DMS153 treated with DMSO at 0.1 percent for 48 hours (cell line): ENCODE results near the gene OR6A2.
A peak's percentile ranks its signal among the peaks of the same experiment; 100 is the strongest.

ENCODE experiments used
- DNase-seq: peaks from one replicate; lab custom pipeline; 2025; ENCODE audit not compliant: unreplicated experiment; lab: John Stamatoyannopoulos, UW

The OR6A2 gene

DNA sequence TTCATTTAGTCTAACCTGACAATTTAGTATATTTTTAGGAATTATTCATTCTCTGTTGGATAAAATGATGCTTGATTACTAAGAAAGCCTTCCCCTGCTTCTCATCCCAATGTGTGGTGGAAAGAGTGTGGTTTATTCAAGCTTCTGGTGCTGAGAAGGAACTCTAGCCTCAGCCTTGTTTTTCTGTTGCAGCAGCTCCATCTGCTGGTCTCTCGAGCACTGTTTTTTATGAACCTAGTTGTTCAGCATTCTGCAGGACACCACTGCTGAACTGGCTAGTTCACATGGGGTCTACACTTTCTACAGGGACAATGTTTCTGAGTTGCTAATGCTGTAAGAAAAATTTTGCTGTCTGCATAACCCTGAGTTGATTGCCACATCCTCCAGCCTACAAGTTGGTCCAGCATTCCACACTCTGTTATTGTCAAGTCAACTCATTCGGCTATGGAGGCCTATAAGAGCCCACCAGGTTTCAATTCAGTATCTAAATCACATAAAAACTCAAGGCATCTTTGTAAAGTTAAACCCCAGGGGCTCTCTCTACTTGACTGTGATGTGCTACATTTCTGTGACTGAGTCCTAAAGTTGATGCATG is 42.0 kb downstream of the OR6A2 start:
- DNase-seq: peak; percentile 11

DNA sequence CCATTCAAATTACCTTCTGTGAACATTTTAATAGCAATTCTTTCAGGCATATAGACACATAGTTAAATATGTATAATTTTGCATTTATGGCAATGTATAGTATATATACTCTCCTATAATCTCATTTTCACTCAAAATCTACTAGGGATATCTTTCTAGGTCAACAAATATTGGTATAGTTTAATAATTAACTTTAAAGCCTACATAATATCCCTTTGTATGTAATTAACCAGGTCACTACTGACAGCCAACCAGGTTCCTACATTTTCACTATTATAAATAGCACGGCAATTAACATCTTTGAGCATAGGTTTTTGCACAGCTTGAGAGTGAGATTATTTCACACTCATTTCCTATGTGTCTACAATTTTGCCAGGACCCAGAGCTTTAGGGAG is 43.5 kb downstream of the OR6A2 start:
- DNase-seq: no peak

DNA sequence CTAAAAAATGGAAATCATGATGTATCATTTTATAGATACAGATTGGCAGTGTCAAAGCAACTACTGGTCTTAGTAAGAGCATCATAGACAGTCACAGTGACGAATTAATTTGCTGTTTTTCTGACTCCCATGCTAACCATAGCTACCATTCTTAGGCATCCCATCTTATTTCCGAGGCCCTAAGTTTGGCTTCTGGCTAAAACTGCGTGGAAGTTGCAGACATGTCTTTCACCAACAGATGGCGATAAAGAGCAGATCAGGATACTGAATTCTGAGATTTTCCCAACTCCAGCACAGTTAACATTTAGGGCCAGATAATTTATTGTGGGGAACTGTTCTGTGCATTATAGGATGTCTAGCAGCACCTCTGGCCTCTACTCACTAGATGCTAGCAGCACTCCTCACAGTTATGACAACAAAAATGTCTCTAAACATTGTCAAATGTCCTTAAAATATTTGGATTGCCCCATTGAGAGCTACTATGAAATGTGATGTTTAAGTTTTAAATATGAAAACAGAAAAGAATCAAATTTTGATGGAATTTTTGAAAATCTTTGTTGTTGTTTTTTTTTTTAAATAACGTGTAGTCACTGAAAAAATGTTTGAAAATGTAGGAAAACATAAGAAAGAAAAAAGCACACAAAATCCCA is 44.1 kb downstream of the OR6A2 start:
- peak; percentile 9 for DNase-seq

DNA sequence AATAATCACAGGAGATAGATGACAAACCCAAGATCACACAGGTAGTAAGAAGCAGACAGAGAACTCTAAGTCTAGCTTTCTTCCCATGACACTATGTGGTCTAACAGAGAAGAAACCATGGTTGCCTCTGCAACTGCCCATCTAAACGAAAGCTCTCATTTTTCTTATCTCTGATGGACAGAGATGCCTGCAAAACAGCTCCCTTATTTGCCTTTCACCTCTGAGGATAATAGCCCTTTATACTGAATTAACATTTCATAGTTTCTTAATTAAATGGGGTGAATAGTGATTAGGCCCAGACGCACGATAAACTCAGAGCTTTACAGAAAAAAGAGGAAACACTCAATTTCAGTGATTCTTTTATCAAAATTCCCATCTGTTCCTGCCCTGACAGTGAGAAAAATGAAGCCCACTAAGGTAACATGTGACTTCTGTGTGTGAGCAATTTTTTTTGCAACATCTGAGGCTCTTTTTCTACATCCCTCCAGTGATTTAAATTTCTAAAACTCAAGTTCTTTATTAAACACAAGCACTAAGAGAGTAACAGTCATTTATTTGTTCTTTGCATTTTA is 52.3 kb downstream of the OR6A2 start:
- no peak for DNase-seq

DNA sequence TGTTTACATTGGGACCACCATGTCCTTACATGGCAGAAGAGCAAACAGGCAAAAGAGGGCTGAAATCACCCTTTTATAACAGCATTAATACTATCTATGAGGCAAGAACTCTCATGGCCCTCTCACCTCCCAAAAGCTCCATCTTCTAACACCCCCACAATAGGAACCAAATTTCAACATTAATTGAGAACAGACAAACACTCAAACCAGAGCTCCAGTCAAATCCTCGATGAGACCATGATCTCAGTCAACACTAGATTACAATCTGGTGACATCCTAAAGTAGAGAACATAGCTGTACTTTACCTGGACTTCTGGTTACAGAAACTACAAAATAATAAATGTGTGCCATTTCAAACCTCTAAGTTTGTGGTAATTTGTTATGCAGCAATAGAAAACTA is 52.9 kb downstream of the OR6A2 start:
- no peak for DNase-seq

DNA sequence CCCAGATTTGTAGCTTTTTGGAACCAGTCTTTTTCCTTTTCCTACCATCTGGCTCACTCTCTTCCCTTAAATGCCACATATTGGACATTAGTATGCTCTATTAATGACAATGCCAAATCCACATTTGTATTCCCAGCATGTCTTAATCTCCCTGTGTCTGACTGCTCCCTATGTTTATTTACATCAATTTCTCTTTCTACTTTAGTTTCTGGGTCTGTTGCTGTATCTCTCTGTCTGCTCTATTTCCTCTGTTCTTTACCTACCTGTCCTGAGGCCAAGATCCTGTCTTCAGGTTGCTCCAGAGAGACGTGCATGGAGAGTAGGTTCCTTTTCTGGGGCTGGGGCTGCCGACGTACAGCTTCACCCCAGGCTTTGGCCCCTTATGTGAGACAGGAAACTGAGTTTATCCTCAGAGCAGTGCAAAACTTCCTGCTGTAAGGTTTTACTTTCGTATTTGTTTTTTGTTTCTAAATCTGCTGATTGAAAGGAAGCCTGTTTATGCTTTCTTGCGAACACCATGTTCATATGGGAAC is 53.3 kb downstream of the OR6A2 start:
- no peak for DNase-seq

DNA sequence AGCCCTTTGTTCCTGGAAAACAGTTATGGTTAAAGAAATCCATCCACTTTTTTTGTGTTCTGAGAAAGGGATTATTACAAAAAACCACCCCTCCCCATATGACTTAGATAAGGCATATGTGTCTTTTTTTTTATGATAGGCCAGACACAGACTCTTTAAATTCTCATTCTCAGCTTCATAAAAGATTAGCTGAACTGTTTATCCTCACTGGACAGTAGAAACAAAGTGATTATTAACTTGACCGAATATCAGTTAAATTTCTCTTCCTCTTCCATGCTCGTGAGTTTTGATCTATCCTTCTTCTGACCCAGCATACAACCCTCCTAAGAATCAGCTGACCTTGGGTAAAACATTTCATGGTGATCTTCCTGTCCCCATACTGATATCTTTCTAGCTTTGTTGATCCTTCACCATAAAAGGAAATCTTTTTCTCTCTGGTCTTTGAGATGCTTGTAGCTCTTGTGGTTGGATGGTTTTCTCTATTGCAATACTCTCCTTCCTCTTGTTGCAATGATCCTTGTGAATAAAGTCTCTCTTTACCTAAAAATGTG is 53.9 kb downstream of the OR6A2 start:
- DNase-seq: no peak

DNA sequence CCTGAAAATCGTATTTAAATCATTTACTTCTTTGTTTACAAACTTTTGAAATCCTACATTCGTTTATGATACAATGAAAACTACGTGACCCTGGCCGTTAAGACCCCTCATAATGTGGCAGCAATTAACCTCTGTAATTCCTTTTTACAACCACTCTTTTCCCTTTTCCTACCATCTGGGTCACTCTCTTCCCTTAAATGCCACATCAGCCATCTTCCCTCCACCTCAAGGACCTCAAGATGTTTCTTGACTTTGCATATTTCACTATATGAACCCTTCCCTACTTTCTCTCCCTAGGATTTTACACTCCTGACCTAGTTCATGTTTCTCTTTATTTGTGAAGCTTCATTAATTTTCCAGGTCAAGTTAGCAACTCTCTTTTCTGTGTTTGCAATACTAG is 54.5 kb downstream of the OR6A2 start:
- DNase-seq: no peak

DNA sequence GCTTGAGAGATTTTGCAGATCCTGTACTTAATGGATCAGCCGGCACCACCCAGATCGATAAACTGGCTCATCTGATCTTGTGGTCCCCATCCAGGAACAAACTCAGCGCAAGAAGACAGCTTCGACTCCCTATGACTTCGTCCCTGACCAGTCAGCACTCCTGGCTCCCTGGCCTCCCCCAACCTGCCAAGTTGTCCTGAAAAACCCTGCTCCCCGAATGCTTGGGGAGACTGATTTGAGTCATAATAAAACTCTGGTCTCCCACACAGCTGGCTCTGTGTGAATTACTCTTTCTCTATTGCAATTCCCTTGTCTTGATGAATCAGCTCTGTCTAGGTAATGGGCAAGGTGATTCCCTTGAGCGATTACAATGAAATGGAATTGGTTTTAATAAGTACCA is 57.2 kb downstream of the OR6A2 start:
- no peak for DNase-seq
